ENCODE measurements around the gene KDM6B.

DNA sequence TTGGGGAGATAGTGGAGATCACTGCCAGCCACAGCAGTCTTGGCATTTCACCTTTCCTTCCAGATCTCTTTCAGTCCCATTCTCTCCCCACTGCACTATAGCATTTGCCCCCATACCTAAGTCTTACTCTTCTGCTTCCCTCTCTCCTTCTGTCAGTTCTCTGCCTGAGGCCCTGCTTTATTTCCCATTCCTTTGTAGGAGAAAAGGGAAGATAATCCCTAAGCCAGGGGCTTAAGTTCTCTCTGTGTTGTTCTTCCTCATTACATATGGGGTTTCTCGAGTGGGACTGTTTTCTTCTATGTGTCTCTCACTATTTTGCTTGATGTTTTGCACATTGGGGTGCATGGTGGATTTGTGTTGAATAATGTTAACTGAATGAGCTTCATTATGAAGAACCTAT, 6.4 kb downstream of the KDM6B start:
- TF ChIP-seq, protein P1, sequence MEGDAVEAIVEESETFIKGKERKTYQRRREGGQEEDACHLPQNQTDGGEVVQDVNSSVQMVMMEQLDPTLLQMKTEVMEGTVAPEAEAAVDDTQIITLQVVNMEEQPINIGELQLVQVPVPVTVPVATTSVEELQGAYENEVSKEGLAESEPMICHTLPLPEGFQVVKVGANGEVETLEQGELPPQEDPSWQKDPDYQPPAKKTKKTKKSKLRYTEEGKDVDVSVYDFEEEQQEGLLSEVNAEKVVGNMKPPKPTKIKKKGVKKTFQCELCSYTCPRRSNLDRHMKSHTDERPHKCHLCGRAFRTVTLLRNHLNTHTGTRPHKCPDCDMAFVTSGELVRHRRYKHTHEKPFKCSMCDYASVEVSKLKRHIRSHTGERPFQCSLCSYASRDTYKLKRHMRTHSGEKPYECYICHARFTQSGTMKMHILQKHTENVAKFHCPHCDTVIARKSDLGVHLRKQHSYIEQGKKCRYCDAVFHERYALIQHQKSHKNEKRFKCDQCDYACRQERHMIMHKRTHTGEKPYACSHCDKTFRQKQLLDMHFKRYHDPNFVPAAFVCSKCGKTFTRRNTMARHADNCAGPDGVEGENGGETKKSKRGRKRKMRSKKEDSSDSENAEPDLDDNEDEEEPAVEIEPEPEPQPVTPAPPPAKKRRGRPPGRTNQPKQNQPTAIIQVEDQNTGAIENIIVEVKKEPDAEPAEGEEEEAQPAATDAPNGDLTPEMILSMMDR (IDR thresholded peaks at IDR 0.05): no peak
- TF ChIP-seq SIN3A (IDR thresholded peaks at IDR 0.05; ENCODE audit: borderline replicate concordance, insufficient read depth, low read depth, low read length): no peak
- TF ChIP-seq POLR2AphosphoS5 (IDR thresholded peaks at IDR 0.05; ENCODE audit: low read depth, low read length): no peak
- TF ChIP-seq, protein P2, sequence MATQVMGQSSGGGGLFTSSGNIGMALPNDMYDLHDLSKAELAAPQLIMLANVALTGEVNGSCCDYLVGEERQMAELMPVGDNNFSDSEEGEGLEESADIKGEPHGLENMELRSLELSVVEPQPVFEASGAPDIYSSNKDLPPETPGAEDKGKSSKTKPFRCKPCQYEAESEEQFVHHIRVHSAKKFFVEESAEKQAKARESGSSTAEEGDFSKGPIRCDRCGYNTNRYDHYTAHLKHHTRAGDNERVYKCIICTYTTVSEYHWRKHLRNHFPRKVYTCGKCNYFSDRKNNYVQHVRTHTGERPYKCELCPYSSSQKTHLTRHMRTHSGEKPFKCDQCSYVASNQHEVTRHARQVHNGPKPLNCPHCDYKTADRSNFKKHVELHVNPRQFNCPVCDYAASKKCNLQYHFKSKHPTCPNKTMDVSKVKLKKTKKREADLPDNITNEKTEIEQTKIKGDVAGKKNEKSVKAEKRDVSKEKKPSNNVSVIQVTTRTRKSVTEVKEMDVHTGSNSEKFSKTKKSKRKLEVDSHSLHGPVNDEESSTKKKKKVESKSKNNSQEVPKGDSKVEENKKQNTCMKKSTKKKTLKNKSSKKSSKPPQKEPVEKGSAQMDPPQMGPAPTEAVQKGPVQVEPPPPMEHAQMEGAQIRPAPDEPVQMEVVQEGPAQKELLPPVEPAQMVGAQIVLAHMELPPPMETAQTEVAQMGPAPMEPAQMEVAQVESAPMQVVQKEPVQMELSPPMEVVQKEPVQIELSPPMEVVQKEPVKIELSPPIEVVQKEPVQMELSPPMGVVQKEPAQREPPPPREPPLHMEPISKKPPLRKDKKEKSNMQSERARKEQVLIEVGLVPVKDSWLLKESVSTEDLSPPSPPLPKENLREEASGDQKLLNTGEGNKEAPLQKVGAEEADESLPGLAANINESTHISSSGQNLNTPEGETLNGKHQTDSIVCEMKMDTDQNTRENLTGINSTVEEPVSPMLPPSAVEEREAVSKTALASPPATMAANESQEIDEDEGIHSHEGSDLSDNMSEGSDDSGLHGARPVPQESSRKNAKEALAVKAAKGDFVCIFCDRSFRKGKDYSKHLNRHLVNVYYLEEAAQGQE (IDR thresholded peaks at IDR 0.05; ENCODE audit: insufficient read depth in 1 of 2, low read depth in 2 of 2, low read length in 1 of 2): no peak
- no peak for TF ChIP-seq TCF7L2 (IDR thresholded peaks at IDR 0.05; ENCODE audit: low read depth, low read length)

Data from Panc1 (cell line).